Measurements from ENCODE around the gene LTC4S.

- no peak for TF ChIP-seq CTCF (IDR thresholded peaks at IDR 0.05)
- no peak for TF ChIP-seq POLR2A (IDR thresholded peaks at IDR 0.05)
- no peak for TF ChIP-seq EP300 (IDR thresholded peaks at IDR 0.05)
- no peak for TF ChIP-seq POLR2AphosphoS5 (IDR thresholded peaks at IDR 0.05)
These were observed 1.5 kb downstream of the LTC4S start for GRCh38 chr5:179795049-179795862.

Data from stomach (tissue), 4 donors.